GM12801 (cell line): ENCODE measurements around the gene PCDHGA9.

Experiments used
- TF ChIP-seq, protein P1 (sequence below): IDR thresholded peaks from one replicate; pipeline ENCODE4 v1.5.1; 2011; ENCODE audit warnings: control low read depth; ENCODE audit not compliant: insufficient read length; ENCODE audit errors: extremely low read depth

PCDHGA9 gene

DNA sequence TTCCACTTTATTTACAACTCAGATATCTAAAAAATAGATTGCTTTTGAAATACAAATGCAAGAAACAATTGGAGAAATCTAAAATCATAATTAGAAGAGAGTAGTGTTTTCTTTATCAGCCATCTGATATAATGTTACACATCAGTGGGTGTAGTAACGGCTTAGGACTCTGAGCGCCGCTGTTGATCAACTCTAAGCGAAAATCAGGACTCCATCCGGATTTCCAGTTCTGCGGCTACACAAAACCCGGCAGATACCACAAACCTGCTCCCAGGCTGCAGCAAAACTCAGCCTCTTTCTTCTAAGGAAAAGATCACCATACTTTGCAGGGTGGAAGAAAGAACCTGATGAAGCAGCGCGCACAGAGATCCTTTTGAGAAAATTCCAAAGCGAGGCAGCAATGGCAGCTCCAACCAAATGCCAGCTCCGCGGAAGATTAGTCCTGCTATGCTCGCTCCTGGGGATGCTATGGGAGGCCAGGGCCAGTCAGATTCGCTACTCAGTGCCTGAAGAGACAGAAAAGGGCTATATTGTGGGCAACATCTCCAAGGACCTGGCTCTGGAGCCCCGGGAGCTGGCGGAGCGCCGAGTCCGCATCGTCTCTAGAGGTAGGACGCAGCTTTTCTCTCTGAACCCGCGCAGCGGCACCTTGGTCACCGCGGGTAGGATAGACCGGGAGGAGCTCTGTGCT is at the start of gene PCDHGA9:
Gene PCDHGA9, plus strand, starts transcription at position 226 of the 691 bp plus-strand sequence. Its CDS starts 175 bp downstream, at position 401.
- TF ChIP-seq, protein P1, sequence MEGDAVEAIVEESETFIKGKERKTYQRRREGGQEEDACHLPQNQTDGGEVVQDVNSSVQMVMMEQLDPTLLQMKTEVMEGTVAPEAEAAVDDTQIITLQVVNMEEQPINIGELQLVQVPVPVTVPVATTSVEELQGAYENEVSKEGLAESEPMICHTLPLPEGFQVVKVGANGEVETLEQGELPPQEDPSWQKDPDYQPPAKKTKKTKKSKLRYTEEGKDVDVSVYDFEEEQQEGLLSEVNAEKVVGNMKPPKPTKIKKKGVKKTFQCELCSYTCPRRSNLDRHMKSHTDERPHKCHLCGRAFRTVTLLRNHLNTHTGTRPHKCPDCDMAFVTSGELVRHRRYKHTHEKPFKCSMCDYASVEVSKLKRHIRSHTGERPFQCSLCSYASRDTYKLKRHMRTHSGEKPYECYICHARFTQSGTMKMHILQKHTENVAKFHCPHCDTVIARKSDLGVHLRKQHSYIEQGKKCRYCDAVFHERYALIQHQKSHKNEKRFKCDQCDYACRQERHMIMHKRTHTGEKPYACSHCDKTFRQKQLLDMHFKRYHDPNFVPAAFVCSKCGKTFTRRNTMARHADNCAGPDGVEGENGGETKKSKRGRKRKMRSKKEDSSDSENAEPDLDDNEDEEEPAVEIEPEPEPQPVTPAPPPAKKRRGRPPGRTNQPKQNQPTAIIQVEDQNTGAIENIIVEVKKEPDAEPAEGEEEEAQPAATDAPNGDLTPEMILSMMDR = no peak

DNA sequence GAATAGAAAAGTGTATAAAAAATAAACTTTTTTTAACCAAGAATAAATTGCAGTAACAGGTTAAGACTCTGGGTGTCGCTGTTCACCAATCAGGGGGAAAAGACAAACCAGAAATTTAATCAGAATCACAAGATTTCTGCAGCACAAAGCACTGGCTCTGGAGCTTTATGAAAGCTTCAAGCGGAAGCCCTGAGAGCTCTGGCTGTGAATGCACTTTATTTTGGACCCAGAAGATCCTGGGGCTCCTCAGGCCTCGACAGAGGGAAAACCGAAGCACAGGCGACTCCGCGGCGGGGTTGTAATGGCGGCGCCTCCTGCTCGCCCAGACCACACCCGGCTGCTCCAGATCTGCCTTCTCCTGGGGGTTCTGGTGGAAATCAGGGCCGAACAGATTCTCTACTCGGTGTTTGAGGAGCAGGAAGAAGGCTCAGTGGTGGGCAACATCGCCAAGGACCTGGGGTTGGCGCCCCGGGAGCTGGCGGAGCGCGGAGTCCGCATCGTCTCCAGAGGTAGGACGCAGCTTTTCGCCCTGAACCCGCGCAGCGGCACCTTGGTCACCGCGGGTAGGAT is 47.6 kb upstream of the PCDHGA9 start, which contains the start of gene PCDHGA4:
Gene PCDHGA4, plus strand, starts transcription at position 122 of the 570 bp plus-strand sequence. Its CDS starts 87 bp downstream, at position 209.
- TF ChIP-seq, protein P1 = no peak

DNA sequence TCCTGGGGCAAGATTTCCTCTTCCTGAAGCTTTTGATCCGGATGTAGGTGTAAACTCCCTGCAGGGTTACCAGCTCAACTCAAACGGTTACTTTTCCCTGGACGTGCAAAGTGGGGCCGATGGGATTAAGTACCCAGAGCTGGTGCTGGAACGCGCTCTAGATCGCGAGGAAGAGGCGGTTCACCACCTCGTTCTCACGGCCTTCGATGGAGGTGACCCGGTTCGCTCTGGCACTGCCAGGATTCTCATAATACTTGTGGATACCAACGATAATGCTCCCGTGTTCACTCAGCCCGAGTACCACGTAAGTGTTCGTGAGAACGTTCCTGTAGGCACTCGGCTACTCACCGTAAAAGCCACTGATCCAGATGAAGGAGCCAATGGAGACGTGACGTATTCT is 46.9 kb upstream of the PCDHGA9 start:
- TF ChIP-seq, protein P1 = no peak

DNA sequence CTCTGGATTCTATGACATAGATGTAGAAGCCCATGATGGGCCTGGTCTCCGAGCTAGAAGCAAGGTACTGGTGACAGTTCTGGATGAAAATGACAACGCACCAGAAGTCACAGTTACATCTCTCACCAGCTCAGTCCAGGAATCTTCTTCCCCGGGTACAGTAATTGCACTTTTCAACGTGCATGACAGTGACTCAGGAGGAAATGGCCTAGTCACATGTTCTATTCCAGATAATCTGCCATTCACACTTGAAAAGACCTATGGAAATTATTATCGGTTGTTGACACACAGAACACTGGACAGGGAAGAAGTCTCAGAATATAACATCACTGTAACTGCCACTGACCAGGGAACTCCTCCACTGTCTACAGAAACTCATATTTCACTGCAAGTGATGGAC is 46.4 kb upstream of the PCDHGA9 start:
- TF ChIP-seq, protein P1 = no peak

DNA sequence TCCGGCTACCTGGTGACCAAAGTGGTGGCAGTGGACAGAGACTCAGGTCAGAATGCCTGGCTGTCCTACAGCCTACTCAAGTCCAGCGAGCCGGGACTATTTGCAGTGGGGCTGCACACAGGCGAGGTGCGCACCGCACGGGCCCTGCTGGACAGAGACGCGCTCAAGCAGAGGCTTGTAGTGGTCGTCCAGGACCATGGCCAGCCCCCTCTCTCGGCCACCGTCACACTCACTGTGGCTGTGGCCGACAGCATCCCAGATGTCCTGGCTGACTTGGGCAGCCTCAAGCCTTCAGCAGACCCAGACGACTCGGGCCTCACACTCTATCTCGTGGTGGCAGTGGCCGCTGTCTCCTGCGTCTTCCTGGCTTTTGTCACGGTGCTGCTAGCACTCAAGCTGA is 45.6 kb upstream of the PCDHGA9 start:
- TF ChIP-seq, protein P1 = no peak

DNA sequence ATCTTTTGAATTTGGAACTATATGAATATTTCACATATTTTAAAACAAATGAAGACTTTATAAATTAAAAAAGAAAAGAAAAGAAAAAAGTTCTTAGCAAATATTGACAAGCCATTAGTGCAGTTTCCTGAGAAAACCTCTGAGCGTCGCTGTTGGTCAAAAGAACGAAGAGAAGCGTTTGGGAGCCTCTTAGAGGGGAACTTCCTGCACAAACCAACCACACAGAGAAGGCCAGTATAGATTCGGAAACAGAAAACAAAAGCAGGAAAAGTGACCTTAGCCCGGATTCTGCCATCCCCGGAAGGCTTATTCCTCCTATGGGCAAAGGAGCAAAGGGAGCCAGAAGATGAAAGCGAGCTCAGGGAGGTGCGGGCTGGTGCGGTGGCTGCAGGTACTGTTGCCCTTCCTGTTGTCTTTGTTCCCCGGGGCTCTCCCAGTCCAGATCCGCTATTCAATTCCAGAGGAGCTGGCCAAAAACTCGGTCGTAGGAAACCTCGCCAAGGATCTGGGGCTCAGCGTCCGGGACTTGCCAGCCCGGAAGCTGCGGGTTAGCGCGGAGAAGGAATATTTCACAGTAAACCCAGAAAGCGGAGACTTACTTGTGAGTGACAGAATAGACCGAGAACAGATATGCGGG is 42.7 kb upstream of the PCDHGA9 start, which contains the start of gene PCDHGB2:
Gene PCDHGB2, plus strand, starts transcription at position 205 of the 637 bp plus-strand sequence. Its CDS starts 142 bp downstream, at position 347.
- TF ChIP-seq, protein P1 = no peak

DNA sequence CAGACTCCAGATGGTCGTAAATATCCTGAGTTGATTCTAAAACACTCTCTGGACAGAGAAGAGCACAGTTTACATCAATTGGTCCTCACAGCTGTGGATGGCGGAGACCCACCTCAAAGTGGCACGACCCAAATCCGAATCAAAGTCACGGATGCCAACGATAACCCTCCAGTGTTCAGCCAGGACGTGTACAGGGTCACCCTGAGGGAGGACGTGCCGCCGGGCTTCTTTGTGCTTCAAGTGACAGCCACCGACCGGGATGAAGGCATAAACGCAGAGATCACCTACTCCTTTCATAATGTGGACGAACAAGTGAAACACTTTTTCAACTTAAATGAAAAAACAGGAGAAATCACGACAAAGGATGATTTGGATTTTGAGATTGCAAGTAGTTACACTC is 41.9 kb upstream of the PCDHGA9 start:
- TF ChIP-seq, protein P1 = no peak
